HG03196 (cell line): ENCODE data around the gene ANKS1B.
A peak's percentile ranks its signal among the peaks of the same experiment; 100 is the strongest.

Source experiments
- ATAC-seq: cut with Tn5 transposase; IDR thresholded peaks from one replicate; pipeline ENCODE4 v1.9.1; 2021; ENCODE audit not compliant: unreplicated experiment

Gene ANKS1B

GRCh38 chr12:99960311-99960710 is 24.4 kb downstream of the ANKS1B start:
- no peak for ATAC-seq

GRCh38 chr12:99959549-99960170 is 25.1 kb downstream of the ANKS1B start:
- no peak for ATAC-seq

- no peak for ATAC-seq
Measured at GRCh38 chr12:99957866-99958466, 26.8 kb downstream of the ANKS1B start.

- ATAC-seq = no peak
Measured at GRCh38 chr12:99954724-99955123, 30.0 kb downstream of the ANKS1B start.

- no peak for ATAC-seq
Measured at GRCh38 chr12:99948370-99948769, 36.4 kb downstream of the ANKS1B start.

GRCh38 chr12:99946131-99946530 is 38.6 kb downstream of the ANKS1B start:
- ATAC-seq = no peak

- ATAC-seq = no peak
Measured at GRCh38 chr12:99935608-99936007, 49.1 kb downstream of the ANKS1B start.

- no peak for ATAC-seq
Measured at GRCh38 chr12:99926511-99927169, 58.1 kb downstream of the ANKS1B start.

- no peak for ATAC-seq
Measured at GRCh38 chr12:99920353-99920960, 64.3 kb downstream of the ANKS1B start.

- ATAC-seq = no peak
Measured at GRCh38 chr12:99917711-99918402, 66.9 kb downstream of the ANKS1B start.

- no peak for ATAC-seq
Measured at GRCh38 chr12:99916555-99916954, 68.2 kb downstream of the ANKS1B start.

GRCh38 chr12:99915251-99916082 is 69.3 kb downstream of the ANKS1B start:
- ATAC-seq = no peak

GRCh38 chr12:99914206-99914605 is 70.5 kb downstream of the ANKS1B start:
- no peak for ATAC-seq

- peak; percentile 85 for ATAC-seq
Measured at GRCh38 chr12:99911967-99912366, 72.8 kb downstream of the ANKS1B start.

- no peak for ATAC-seq
Measured at GRCh38 chr12:99911081-99911480, 73.7 kb downstream of the ANKS1B start.

- ATAC-seq = no peak
Measured at GRCh38 chr12:99910342-99910741, 74.4 kb downstream of the ANKS1B start.

- ATAC-seq = no peak
Measured at GRCh38 chr12:99906786-99907579, 77.8 kb downstream of the ANKS1B start.

GRCh38 chr12:99901181-99901580 is 83.6 kb downstream of the ANKS1B start:
- no peak for ATAC-seq

- ATAC-seq = no peak
Measured at GRCh38 chr12:99898645-99899044, 86.1 kb downstream of the ANKS1B start.

GRCh38 chr12:99879439-99879838 is 105.3 kb downstream of the ANKS1B start:
- ATAC-seq = no peak
